ENCODE data around the gene JMJD7. TPM values are rescaled to one million over a fixed set of nuclear protein-coding genes. Genes with fewer than 3 reads are reported as not detected.

Gene JMJD7
- total RNA-seq, 4 donors from 2014 or later, result 0.59 to 27.2 (median 9.8) TPM

DNA sequence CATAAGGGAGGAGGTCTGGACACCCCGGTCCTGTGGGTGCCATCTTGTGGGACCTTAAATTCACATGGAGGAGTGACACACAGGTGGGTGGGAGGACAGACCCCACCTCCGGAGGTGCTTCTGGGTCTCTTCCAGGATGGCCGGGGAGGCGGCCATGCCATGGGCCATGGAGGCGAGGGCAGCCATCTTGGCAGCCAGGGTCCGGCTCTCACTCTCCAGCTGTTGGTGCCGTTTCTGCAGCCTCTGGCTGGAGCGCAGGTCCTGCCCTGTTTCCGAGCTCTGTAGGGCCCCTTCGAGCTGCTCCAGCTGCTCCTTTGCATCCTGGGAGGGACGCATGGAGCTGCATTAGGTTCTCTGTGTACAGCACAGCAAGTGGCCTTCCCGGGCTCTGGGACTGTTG, 46.8 kb downstream of the JMJD7 start:
- intact Hi-C loops (cut with DNase I; ENCODE audit: low total_unique reads), result no loop called here
- H3K27ac ChIP-seq, result no peak overlapping the region

DNA sequence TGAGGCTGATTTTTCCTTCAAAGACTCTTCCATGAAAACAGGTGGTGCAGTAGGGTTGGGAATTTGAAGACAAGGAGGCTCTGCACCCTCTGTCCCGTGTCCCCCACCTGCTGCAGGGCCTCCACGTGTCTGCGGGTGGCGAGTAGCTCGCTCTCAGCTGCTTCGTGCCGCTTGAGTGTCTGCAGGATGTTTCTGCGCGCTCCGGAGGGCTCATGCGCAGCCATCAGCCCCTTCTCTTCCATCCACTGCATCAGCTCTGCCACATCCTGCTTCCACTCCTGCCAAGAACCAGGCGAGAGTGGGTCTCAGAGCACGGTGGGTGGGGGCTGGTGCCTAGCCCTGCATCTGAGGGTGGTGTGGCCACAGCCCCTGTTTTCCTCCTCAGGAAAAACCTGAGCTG, 48.1 kb downstream of the JMJD7 start:
- Histone ChIP-seq H3K4me1 (no peaks in the 10 kb centered on the region), H3K27me3 (no peaks in the 10 kb centered on the region), H3K27ac (no peak overlapping the region), H3K9me3 (no peaks in the 10 kb centered on the region), H3K36me3 (no peaks in the 10 kb centered on the region), H3K4me3 (no peak overlapping the region)
- no peak for TF ChIP-seq POLR2A (IDR thresholded peaks at IDR 0.05)
- TF ChIP-seq, protein P1, sequence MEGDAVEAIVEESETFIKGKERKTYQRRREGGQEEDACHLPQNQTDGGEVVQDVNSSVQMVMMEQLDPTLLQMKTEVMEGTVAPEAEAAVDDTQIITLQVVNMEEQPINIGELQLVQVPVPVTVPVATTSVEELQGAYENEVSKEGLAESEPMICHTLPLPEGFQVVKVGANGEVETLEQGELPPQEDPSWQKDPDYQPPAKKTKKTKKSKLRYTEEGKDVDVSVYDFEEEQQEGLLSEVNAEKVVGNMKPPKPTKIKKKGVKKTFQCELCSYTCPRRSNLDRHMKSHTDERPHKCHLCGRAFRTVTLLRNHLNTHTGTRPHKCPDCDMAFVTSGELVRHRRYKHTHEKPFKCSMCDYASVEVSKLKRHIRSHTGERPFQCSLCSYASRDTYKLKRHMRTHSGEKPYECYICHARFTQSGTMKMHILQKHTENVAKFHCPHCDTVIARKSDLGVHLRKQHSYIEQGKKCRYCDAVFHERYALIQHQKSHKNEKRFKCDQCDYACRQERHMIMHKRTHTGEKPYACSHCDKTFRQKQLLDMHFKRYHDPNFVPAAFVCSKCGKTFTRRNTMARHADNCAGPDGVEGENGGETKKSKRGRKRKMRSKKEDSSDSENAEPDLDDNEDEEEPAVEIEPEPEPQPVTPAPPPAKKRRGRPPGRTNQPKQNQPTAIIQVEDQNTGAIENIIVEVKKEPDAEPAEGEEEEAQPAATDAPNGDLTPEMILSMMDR (IDR thresholded peaks at IDR 0.05), result no peak
- intact Hi-C loops (cut with DNase I; ENCODE audit: low total_unique reads), result no loop called here
- no peak for DNase-seq

More for the DNA sequence above, 46.8 kb downstream of the JMJD7 start:
- no peak for DNase-seq
- Histone ChIP-seq H3K4me1 (no peaks in the 10 kb centered on the region), H3K4me3 (no peak overlapping the region), H3K9me3 (no peaks in the 10 kb centered on the region), H3K27me3 (no peaks in the 10 kb centered on the region), H3K36me3 (no peaks in the 10 kb centered on the region)
- TF ChIP-seq, protein P1 (IDR thresholded peaks at IDR 0.05), result no peak
- no peak for TF ChIP-seq POLR2A (IDR thresholded peaks at IDR 0.05)

DNA sequence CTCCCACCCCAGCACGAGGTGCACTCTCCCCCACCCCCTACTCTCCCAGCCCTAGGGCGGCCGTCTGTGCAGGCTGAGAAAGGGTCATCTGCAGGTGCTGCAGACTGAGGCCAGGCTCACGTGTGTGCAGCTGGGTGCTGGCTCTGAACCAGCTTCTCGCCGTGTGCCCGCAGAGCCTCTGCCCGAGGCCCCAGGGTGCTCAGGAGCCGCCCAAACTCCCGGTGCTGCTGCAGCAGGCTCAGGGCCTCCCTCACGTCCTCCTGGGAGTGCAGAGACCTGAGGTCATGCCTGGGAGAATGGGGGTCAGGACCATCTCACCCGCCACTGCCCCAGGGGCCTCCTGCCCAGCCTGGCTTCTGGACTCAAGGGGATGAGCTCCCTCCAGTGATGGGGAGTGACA, 48.8 kb downstream of the JMJD7 start:
- Histone ChIP-seq H3K4me1 (peaks cover 0 to 2% of the 10 kb centered on the region in 2 donors), H3K27ac (no peak overlapping the region), H3K4me3 (no peak overlapping the region), H3K36me3 (no peaks in the 10 kb centered on the region), H3K9me3 (no peaks in the 10 kb centered on the region), H3K27me3 (no peaks in the 10 kb centered on the region)
- no peak for DNase-seq
- intact Hi-C loops (cut with DNase I; ENCODE audit: low total_unique reads), result no loop called here
- TF ChIP-seq POLR2A (IDR thresholded peaks at IDR 0.05), result no peak
- TF ChIP-seq, protein P1 (IDR thresholded peaks at IDR 0.05), result no peak

DNA sequence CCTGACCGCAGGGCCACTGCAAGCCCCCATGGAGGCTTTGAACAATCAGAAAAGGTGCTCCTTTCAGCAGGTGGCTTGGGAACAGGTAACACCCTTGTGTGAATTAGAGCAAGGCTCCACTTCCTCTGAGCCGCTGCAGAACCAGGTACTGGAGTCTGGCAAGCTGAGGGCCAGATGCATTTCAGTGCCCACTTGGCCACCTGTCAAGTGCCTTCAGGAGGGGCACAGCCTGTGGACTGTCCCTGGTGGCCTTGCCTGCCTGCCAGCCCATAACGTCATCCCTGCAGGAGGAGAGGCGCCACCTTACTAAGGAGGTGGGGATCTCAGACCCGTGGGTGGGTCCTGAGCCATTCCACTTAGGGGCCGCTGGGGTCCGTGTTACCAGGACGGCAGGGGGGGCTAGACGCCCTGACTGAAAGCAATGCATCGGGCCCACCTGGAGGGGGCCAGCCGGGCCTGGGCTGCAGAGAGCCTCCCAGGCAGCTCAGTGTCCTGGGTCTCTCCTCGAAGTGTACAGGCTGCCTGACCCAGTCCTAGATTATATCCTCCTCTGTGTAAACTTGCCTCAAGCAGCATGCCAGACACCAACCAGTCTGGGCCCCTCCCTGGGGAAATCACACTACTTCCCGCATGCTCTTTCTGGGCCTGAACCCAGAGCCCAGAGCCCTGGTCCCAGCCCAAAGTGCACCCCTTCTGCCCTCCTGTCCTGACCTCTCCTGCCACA, 49.9 kb downstream of the JMJD7 start:
- intact Hi-C loops (cut with DNase I; ENCODE audit: low total_unique reads), result no loop called here
- TF ChIP-seq, protein P1 (IDR thresholded peaks at IDR 0.05), result no peak
- no peak for TF ChIP-seq POLR2A (IDR thresholded peaks at IDR 0.05)
- peaks cover 0 to 11% of the 10 kb centered on the region in 2 donors for H3K4me1 ChIP-seq

DNA sequence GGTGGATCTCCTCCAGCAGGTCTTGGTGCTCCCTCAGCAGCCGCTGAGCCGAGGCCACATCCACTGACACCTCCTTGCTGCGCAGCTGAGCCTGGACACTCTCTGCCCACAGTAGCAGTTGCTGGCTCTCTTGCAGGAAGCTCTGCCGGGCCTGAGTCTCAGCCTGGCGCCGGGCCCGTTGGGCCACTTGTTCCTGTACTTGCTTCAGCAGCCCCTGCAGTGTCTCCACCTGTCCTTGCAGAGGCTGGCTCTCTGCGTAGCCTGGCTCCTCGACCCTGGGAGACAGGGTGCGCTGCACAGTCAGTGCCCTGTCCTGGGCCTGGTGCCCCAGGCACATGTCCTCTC, 50.4 kb downstream of the JMJD7 start:
- Histone ChIP-seq H3K27me3 (no peaks in the 10 kb centered on the region), H3K9me3 (no peaks in the 10 kb centered on the region), H3K4me1 (peaks cover 0 to 11% of the 10 kb centered on the region in 2 donors), H3K27ac (no peak overlapping the region), H3K4me3 (no peak overlapping the region), H3K36me3 (no peaks in the 10 kb centered on the region)
- DNase-seq, result no peak
- TF ChIP-seq, protein P1 (IDR thresholded peaks at IDR 0.05), result no peak
- no peak for TF ChIP-seq POLR2A (IDR thresholded peaks at IDR 0.05)
- intact Hi-C loops (cut with DNase I; ENCODE audit: low total_unique reads), result no loop called here

More for the DNA sequence above, 49.9 kb downstream of the JMJD7 start:
- no peaks in the 10 kb centered on the region for H3K36me3 ChIP-seq
- H3K27me3 ChIP-seq, result no peaks in the 10 kb centered on the region
- H3K4me3 ChIP-seq, result no peak overlapping the region
- no peak for DNase-seq
- H3K9me3 ChIP-seq, result no peaks in the 10 kb centered on the region
- no peak overlapping the region for H3K27ac ChIP-seq

All from uterus (tissue), 4 donors.